A204.1 (cell line): ENCODE results near the gene FSTL4.

Experiments used
- FAIRE-seq: peaks from 2 replicates; lab custom pipeline; 2012; peaks lifted over from hg19 to GRCh38; lab: Jason Lieb, UNC

Gene FSTL4

DNA sequence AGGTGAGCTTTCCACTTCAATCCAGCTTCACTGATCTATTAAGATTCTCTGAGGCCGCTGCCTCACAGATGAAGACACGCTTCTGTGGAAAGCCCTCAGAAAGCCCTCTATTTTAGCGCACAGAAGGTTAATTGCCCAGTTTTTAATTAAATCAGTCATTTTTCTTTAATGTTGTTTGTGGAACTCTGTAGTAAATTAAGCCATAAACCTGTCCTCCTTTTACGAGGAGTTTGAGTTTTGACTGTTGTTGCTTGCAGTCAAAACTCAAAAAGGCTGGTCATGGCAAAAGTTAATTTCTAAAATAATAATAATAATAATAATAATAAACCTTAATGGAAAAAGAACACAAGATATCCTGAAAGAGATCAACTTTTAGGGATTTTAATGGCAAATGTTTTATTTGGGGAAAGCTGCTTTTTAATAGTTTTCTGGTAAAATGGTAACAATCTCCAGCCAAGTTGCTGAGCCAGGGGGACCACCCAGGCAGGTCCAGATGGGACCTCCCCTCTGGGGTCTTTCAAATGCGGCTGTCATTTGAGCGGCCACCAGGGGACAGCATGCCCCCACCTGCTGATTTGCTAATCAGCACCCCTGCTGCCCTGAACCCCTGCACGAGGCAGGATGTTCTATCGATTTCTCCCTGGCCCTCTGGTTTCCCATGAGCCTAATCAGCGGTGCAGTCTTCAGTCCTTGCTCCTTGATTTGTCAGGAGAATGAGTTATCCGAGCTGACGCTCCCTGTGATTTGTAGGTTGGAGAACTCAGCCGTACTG, 247.2 kb downstream of the FSTL4 start:
- FAIRE-seq = no peak

DNA sequence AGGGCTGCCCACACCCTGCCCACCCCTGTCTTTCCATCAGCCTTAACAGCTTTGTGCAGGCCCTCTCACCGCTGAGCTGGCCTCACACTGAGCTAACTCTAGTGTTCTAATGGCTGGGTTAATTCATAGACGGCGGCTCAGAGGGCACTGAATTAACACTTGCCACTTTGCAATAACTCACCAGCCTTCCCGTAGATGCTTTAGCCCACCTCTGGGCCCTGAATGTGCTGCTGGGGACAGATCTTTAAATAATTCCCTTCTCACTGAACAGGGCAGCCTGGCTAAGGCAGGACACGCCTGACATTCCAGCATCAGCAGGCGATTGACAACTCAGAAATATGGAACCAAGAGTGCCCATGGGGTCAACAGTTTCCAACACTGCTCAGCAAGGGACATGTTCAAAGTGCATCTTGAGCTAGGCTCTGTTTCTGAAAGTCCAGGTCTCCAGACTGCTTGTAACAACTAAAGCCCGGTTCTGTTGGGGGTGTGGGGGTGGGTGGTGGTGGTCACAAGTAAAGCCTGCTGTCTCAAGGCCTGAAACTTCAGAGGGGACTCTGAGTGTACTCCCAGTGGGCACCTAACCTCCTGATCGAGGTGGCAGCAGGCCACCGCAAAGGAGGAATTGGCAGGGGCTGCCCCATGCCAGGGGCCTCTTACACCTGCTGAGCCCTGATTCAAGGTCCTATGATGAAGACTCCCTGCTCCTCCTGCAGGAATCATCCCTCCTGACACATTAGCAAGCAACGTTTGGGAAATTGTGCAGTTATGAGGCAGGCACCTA, 248.3 kb downstream of the FSTL4 start:
- FAIRE-seq = no peak

DNA sequence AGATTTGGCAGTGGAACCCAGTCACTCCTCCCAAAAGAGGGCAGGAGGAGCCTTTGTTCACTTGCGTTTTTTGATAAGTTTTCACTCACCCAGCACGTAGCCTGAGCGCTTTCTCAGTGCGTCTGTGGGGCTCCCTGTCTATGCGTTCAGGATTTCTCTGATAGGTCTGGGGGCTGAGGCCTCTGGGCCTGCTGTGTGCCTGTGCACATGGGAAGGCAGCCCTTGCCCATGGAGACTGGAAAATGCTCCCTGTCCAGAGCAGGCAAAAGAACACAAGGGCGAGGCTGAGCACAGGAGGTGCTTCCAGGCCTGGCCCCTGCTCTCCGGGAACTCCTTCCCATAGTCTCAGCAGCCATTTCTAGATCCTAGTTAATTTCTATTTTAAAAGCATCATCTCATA, 249.9 kb downstream of the FSTL4 start:
- FAIRE-seq = no peak

DNA sequence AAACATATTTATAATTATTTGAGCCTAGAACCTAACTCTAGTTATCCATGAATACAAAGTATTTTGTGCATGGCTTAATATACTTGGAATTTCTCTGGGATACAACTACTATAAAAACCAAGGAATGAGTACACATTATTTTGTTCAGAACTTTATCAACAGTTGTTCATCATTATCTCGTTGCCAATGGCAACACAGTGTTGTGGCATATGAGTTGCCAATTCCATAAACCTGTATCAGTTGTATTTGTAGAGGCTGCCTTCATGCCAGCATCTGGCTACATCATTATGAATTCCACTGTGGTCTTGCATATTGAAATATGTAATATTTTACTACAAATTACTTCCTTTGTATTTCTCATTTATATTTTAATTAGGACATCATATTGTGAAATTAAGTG, 250.4 kb downstream of the FSTL4 start:
- no peak for FAIRE-seq

DNA sequence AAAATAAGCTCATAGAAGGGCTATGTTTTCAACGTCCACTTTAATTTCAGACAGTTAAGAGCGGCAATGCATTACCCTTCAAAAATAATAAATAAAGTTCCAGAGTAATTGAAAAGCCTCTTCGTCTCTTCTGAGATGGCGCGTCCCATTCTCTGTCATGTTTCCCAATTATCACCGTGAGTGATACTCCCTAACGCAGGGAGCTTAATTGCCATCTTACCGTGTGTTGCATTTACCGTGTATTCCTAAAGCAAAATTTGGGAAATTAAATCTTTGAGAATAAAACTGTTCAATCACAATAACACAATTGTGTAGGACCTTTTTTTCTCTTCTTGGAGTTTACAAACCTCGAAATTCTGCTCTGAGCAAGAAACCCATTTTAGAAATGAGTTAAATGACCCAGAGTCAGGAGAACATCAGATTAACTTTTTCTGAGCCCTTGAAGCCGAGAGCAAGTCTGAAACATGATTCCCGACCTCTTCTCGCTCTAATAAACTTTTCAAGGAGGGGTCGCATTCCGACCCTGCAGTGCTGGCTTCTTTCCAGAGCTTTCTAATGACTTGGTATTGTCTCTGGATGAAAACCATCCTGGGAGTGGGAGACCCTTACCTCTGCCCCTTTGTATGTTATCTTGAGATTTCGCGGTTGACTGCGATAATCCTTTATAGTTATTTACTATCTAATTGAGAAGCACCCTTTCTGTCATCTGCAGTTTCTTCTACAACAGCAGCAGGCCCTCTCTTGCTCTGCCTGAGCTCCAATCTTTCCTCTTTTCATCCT, 251.5 kb downstream of the FSTL4 start:
- no peak for FAIRE-seq

DNA sequence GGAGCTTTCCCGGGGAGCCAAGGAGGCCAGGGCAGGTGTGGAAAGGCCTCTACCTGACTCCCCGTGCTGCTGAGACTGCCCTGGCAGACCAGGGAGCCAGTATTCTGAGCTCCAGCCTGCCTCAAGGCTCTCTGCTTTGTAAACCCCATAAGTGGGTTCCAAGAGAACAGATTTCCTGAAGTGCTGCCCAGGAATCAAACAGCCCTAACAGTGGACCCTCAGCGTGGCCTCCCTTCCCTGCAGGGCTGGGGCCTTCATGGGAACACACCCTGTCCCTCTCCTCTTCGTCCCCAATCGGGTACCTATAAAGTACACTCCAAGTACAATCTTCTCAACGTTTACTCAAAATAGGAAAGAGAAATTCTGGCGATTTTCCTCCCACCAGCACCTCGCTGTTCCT, 252.5 kb downstream of the FSTL4 start:
- no peak for FAIRE-seq

DNA sequence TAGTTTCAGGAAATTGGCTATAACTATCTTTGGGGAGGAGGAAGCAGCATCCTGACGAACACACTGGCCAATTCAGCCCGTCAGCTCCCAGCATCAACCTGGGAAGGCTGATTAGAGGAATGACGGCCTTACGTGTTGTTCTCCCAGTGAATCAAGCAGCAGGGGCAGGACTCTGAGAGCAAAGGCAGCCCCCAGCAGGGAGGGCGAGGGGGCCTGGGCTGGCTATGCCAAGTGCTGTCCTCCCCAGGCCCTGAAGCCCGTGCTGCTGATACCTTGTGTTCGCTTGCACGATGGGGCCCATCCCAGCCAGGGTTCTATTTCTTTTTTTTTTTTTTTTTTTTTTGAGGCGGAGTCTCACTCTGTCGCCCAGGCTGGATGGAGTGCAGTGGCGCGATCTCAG, 254.1 kb downstream of the FSTL4 start:
- FAIRE-seq = no peak

DNA sequence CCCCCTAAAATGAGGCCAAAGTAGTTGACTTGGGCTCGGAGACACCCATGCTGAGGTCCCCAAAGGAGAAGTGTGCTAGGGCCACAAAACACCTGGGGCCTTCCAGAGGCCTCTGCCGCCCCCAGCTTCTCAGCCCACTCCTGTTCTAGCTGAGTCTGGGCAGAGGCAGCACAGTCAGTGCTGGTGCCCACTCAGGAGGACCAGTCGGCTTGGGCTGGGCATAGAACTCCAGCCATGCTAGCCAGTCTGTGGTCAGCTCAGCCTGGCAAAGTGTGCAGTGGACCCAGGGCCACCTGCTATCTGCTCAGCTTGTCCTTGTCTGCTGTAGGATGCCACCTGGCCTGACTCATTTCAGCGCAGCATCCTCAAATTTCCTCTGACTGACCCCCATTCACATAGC, 254.6 kb downstream of the FSTL4 start:
- FAIRE-seq = no peak

DNA sequence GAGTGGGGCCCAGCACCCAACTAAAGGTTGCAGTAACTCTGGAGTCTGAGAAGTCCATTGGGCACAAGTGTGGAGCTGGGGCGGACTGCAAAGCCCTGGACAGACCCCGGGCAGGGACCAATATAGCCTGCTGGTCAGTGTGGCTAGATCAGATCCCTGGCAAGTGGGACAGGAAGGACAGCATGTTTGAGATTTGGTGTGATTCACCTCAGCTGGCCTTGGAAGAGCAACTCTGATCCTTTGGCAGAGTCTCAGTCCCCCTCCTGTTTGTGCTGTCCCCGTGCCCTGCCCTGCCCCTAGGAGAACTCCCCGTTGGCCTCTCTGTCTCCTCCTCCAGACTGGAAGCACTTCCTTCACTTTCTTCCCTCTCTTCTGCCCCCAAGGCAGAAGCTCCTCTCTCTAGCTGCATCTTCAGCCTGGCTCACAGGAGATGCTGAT, 255.3 kb downstream of the FSTL4 start:
- no peak for FAIRE-seq

DNA sequence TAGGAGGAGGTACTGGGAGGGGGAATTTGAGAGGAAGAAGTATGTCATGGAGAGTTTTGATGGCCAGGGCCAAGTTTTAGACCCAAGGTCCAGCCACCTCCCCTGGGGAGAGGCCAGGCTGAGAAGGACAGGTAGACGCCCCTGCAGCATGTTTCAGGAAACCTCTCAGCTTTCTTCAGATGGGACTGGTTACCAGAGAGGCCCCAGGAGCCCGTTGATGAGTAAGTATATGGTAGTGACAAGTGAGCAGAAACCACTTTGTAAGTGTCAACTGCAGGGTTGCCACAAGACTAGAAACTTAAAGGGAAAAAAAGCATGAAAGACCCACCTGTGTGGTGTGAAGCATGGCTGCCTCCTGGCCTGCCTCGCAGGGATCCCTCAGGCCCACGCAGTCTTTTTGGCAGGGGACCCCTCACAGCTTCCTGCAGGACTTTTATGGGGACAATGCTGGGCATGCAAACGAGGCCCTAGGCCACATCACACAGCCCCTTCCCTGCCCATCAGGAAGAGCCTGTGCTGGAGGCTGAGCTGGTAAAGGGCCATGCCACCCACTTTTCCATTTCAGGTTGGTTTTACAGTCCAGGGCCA, 255.9 kb downstream of the FSTL4 start:
- no peak for FAIRE-seq

DNA sequence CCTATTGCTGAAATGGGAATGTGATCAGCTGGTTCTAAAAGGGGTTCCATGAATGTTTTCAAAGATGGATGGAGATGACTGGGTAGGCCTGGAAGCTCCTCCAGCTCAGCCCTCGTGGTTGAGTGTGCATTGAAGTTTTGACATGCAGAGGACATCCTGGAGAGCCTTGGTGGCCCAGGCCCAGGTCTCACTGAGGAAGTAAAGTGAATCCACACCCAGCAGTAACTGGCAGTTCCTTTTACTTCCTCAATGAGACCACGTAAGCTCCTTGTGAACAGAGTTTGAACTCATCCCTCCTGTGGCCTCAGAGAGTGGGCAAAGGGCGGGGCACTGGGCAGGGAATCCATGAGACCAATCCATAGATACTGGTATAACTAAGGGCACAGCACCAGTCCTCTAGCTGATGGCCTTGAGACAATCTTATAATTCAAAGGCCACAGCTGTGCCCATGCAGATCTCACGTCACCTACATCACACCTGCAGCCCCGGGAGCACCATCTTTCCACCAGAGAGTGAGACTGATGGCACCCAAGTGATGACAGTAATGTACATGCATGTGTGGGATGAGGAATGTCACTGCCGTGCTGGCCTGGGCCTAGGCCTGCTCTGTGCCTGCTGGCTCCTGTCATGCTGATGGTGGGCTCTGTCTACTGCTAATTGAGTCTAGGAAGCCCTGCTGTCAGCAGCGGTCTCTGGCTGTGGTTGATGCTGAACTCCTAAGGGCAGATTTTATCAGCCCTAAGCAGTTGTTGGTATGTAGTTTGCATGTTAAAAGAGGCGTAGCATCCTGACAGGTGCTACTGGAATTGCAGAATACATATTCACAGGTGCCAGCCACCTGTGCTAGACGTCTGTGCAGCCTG, 257.8 kb downstream of the FSTL4 start:
- FAIRE-seq = no peak

DNA sequence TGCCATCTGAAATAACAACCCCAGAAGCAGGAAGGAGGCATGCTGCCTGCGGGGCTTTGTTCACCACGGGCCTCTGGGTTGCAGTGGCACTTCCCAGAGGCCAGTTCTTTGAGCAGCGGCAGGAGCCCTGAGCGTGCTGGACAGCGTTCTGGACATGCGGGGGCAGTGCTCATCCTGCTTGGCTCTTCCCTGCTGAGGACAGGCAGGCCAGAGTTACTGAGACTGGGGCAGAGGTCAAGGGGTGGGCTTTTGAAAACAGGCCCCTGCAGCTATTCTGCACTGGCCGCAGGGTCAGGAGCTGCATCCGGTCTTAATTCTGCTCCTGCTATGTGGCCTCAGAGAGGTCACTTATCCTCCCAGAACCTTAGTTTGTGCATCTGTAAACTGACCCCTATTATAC, 258.6 kb downstream of the FSTL4 start:
- no peak for FAIRE-seq

DNA sequence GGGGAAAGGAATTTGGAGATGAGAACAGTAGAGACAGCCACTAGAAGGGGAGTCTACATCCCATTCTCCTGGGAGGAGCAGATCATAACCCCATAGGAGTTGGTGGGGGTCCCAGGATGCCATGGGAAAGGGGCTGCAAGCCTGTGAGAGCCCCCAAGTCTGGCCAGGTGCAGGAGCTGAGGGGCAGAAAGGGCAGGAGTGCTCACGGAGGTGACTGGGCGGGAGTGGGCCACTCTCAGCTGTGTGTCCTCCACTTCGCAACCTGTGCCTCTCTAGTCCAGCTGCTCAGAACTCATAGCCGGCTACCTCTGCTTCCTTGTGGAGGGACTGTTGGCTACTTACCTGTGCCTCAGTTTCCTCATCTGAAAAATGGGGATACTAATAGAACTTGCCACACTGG, 263.9 kb downstream of the FSTL4 start:
- FAIRE-seq = no peak

DNA sequence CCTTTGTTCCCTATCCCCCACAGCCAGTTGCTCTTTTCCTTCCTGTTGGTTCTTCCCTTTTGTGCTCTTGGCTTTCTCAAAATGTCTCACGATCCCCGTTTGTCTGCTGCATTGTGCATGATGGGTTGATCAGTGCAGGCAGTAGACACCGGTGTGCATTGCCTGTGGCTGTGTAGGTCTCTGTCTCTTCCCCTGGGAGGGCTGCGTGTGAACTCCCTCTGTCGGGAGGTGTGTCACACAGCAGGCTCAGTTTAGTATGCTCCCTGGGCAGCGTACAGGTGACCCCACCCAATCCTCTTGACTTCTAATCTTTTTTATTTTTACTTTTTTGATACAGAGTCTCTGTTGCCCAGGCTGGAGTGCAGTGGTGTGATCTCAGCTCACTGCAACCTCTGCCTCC, 265.3 kb downstream of the FSTL4 start:
- no peak for FAIRE-seq

DNA sequence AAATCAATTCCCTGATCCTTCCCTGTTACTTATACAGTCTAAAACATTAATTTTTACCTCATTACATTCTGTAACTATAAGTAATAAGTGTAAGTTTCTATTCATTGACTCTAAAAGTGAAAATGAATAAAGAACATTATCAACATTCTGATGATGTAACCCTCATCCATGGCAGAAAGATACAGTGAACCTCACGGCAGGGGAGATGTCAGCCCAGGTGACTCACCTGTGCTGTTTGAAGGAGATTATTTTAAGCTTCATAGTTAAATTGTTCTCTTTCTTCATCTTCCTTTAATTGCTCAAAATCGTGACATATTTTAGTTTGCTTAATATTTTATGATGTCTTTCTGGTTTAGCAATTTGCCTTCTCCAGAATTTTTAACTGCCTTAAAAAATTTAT, 268.1 kb downstream of the FSTL4 start:
- FAIRE-seq = no peak

DNA sequence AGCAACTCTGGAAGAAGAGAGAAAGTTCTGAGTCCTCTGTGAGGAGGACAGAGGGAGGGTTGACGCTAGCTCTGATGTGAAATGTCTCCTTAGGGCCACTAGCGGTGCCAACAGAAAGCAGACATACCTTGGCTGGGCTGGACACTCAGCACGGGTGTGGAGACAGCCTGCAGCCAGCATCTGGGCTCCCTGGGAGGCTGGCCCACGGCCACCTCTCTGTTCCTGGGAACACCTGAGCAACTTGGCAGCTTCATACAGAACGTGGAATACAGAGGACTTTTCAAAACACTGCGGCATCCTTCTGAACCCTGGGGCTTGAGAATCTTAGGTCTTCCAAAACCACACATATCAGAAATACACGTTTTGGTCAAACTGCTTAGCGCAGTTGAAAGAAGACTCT, 269.1 kb downstream of the FSTL4 start:
- FAIRE-seq = no peak

DNA sequence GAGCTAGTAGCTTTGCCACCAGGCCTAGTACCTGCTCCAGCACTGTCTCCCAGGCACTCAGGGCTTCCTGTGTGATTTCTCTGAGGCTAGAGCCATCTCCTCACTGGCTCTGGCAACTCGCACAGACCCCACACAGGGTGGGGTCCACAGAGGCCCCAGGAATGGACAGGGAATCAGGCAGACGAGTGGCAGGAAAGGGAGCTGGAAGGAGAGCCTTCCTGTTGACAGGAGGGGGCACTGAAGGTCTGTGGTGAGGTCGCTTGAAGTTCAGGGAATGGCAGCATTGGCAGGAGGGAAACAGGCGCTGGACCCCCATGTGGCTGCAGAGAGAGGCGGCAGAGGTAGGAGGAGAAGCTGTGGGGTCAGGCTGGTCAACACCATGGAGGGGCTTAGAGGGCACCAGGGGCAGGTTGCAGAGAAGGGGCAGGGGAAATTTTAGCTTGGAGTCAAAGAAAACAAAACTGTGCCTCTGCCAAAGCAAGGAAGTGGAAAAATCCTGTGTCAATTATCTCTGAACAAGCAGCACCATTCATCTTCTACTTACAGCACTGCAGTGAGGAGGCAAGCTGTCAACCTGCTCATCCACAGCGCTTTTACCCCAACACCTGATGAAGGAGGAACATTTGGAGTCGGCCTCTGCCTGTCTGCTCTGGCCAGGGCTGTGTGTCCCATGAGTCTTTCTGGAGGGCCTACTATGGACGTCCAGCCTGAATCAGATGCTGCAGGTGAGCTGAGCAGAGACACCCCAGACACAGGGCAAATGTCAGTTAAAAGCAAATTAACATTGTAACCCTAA, 270.2 kb downstream of the FSTL4 start:
- no peak for FAIRE-seq

DNA sequence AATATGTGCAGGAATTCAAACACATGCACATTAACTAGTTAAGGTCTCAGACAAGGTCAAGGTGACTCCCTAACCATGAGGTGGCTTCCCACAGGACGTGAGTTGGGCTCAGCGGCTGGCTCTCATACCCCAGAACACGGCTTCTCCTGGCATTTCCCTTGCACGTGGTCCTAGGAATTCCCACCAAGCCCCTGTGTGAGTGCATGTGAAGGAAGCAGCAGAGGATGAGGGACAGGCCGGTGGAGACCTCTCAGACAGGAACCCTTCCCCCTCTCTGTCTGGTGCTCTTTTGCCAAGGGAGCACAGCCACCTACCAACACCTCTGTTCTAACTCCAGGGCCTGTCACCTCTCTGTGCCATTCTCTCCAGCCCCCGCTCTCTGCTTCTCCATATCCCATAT, 271.0 kb downstream of the FSTL4 start:
- no peak for FAIRE-seq

DNA sequence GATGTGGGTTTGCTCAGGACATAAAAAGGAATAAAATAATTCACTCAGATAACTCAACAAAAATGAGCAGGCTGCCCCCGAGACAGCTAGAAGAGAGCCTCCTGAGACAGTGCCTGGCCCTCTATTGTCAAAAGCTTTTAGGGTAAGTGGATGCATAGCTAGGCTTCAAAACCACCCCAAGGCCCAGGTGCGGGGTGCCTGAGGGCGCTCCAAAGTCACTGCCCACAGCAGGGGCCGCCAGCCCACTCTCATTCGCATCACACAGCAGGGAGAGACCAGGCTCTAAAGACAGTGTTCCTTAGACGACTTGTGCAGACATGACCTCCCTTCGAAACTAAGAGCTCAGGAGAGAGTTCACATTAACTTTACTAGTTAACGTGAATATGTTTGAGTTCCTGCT, 271.5 kb downstream of the FSTL4 start:
- no peak for FAIRE-seq

DNA sequence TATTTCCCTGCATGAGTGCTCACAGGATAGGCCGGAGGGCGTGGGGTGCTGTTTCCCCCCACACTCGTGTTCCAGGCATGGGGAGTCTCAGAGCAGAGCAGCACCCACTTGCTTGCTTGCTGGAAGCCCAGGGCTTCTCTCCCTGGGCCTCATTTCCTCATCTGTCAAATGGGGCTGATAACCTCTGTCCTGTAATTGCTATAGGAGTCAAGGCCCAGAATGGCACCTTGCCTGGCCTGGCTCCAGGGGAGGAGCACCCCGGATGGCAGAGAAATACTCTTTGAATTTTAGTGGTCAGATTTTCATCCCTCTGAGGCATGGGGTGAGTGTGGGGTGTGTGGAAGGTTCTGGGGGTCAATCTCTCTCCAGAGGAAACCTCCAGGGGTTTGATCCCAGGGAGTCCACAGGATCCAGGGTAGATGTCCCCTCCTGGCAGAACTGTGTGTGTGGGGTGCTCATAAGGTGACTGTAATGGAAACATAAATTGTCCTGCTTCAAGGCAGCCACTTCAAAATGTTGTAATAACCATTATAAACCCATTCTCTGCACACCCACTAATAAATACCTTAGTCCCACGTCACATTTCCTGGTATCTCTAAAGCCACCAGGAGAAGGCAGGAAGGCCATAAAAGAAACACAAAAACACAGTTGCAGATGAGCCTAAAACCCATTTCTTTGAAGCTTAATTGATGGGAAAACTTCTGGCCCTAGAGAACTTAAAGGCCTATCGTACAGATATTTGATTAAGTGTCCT, 272.2 kb downstream of the FSTL4 start:
- FAIRE-seq = no peak
